ENCODE results near the gene CCL3.

GRCh38 chr17:36123431-36123830, 33.5 kb upstream of the CCL3 start:
- TF ChIP-seq EZH2 (IDR thresholded peaks at IDR 0.05; ENCODE audit: insufficient read depth, low read length): no peak
- TF ChIP-seq, protein P1, sequence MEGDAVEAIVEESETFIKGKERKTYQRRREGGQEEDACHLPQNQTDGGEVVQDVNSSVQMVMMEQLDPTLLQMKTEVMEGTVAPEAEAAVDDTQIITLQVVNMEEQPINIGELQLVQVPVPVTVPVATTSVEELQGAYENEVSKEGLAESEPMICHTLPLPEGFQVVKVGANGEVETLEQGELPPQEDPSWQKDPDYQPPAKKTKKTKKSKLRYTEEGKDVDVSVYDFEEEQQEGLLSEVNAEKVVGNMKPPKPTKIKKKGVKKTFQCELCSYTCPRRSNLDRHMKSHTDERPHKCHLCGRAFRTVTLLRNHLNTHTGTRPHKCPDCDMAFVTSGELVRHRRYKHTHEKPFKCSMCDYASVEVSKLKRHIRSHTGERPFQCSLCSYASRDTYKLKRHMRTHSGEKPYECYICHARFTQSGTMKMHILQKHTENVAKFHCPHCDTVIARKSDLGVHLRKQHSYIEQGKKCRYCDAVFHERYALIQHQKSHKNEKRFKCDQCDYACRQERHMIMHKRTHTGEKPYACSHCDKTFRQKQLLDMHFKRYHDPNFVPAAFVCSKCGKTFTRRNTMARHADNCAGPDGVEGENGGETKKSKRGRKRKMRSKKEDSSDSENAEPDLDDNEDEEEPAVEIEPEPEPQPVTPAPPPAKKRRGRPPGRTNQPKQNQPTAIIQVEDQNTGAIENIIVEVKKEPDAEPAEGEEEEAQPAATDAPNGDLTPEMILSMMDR (IDR thresholded peaks at IDR 0.05; ENCODE audit: insufficient read depth, low read depth, low read length): no peak

All from astrocyte (in vitro differentiated cells and primary cell).